Measurements from ENCODE around the gene ACTR2.

DNA sequence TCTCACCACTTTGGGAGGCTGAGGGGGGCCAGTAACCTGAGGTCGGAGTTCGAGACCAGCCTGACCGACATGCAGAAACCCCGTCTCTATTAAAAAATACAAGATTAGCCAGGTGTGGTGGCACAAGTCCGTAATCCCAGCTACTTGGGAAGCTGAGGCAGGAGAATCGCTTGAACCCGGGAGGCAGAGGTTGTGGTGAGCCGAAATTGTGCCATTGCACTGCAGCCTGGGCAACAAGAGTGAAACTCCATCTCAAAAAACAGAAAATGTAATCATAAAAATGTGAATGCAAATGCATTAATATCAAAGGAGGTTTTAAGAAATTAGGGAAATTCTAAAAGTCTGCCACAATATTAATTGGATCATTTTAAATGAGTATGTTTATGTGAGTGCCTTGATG lies 45.7 kb downstream of the ACTR2 start:
- TF ChIP-seq POLR2AphosphoS5 (IDR thresholded peaks at IDR 0.05) (no peak), POLR2A (IDR thresholded peaks at IDR 0.05) (no peak)
- TF ChIP-seq, protein P1, sequence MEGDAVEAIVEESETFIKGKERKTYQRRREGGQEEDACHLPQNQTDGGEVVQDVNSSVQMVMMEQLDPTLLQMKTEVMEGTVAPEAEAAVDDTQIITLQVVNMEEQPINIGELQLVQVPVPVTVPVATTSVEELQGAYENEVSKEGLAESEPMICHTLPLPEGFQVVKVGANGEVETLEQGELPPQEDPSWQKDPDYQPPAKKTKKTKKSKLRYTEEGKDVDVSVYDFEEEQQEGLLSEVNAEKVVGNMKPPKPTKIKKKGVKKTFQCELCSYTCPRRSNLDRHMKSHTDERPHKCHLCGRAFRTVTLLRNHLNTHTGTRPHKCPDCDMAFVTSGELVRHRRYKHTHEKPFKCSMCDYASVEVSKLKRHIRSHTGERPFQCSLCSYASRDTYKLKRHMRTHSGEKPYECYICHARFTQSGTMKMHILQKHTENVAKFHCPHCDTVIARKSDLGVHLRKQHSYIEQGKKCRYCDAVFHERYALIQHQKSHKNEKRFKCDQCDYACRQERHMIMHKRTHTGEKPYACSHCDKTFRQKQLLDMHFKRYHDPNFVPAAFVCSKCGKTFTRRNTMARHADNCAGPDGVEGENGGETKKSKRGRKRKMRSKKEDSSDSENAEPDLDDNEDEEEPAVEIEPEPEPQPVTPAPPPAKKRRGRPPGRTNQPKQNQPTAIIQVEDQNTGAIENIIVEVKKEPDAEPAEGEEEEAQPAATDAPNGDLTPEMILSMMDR (IDR thresholded peaks at IDR 0.05): no peak
